AG09319 (cell line): Measurements from ENCODE around the gene TPCN1.

ENCODE experiments used
- DNase-seq: peaks from one replicate; pipeline ENCODE4 v3.0.0-alpha.2; 2010; ENCODE audit warnings: low read depth; ENCODE audit errors: extremely low read depth
- TF ChIP-seq, protein P1 (sequence below): IDR thresholded peaks from 2 replicates; pipeline ENCODE4 v1.5.1; 2011; ENCODE audit warnings: low read depth, mild to moderate bottlenecking, inconsistent platforms, low read length, moderate library complexity

TPCN1 gene

DNA sequence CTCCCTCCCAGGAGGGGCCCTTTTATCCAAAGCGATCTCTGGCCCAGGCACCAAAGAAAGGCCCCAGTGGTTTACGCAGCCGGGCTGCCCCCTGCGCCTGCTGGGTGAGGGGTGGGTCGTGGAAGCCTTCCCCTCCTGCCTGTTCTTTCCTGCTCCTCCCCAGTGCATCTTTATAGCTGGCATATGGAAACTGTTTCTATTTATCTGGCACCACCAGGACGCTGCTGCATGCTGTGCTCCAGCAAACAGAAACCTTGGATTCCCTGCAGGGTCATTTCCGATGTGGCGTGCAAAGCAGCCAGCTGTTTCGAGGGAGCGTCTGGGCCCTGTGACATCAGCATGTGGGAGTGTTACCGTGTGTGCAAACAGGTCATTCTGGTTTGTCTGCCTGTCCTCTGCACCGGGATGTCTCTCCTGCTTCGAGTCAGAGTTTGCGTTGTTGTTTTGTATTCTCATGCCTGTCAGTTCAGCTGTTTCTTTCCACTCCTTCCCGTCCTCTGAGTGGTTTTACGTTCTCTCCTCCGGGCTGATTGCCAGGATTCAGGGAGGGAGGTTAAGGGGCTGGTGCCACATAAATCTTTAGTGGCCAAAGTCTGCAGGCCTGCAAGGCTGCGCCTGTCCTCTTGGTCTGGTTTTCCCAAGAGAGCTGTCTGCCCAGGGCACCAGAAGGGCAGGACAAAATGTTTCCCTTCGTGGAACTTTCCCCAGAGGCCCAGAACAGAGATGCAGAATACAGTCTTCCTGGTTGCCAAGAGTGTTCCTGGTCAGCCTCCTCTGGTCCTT lies 24.6 kb downstream of the TPCN1 start:
- peak; percentile 69 for DNase-seq
- TF ChIP-seq, protein P1, sequence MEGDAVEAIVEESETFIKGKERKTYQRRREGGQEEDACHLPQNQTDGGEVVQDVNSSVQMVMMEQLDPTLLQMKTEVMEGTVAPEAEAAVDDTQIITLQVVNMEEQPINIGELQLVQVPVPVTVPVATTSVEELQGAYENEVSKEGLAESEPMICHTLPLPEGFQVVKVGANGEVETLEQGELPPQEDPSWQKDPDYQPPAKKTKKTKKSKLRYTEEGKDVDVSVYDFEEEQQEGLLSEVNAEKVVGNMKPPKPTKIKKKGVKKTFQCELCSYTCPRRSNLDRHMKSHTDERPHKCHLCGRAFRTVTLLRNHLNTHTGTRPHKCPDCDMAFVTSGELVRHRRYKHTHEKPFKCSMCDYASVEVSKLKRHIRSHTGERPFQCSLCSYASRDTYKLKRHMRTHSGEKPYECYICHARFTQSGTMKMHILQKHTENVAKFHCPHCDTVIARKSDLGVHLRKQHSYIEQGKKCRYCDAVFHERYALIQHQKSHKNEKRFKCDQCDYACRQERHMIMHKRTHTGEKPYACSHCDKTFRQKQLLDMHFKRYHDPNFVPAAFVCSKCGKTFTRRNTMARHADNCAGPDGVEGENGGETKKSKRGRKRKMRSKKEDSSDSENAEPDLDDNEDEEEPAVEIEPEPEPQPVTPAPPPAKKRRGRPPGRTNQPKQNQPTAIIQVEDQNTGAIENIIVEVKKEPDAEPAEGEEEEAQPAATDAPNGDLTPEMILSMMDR: no peak

DNA sequence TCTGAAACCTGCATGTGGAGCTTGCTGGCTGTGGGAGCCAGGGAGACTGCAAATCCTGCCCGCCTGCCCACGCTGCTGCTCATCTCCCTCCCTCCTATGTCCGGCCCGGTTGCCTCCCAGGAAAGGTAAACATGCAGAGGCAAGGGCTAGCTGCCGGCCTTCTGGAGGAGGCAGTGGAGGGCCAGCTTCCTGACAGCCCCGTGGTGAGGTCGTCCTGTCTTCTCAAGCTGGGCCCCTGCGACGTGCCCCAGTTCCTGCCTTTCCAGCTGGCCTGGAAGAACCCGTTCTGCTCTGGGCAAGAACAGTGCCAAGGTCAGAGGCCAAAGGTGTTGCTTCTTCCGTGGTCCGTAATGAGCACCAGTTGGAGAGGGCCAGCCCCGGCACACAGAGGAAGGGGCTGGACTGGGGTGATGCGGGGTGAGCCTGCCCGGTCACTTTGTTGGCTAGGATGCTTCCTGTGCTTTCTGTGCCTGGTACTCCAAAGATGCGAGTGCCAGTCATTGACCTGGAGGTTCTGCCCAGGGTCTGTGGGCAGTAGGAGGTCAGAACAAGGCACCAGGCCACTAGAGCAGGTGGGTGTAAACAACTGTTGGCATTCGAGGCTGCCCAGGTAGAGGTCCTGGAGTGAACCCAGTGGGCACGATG lies 25.3 kb downstream of the TPCN1 start:
- no peak for DNase-seq
- TF ChIP-seq, protein P1: no peak

DNA sequence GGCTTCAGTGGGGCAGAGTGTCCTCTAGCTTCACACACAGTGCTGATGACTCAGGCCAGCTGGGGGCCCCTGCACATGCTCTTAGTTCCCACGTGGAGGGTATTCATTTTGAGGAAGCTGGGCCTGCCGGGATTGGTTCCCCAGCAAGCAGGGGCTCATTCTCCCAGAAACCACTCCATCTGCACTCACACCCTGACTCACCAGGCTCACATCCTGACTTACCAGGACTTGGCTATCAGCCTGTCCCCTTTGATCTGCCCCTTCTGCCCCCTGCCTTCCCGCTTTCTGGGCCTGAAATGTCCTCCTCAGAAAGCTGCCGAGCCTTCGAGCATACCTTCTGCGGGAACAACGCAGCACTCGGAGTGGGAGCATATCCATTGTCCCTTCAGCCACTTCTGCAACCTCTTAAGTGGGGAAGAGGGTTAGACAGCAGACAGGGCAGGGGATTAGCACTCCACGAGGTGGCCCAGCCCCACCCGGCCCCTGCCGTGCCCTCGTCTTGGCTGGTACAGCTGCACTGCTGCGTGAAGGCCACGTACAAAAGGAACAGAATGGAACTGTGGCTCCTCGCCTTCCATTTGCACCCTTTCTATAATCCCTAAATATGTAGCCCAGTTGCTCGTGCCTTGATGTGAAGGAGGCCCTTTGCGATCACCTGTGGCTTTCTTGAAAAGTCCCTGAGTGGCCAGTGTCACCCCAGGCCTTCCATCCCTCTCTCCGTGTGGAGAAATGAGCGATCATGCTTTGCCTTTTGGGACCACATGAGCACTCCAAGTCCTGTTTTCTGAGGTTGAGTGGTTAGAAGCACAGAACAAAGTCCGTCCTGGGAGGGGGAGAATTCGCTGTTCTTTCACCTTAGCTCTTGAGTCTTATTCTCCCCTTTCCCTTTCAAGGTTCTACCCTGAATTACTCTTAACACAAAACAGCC lies 26.1 kb downstream of the TPCN1 start:
- DNase-seq: no peak
- TF ChIP-seq, protein P1: no peak

DNA sequence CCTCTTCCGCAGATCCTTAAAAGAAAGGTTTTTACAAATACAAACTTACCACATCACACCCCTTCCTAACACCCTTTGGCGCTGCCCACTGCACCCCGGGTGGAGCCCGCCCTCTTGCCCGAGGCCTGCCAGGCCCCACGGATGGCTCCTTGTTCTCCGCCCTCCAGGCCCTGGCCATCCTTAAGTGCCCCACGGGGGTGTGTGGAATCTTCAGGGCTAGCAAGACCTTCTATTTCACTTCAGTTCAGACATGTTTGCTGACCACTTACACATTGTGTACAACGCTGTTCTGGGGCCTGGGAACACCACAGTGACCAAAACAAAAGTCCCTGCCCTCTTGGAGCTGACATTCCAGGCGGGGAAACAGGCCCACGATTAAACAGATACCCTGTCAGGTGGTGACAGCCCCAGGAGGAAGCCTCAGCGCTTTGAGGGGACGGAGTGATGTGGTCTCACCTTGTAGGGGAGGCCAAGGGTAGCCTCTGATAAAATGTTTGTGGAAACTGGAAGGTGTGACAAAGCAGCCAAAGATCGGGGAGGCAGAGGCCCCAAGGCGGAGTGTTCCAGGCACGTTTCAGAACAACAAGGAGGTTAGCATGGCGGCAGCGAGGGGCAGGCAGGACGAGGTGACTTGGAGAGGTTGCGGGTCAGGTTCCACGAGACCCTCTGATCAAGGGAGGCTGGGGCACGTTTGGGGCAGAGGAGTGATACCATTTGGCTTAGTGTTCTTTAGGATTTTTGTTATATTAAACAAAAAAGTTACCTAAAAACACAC lies 27.0 kb downstream of the TPCN1 start:
- TF ChIP-seq, protein P1: no peak
- no peak for DNase-seq

DNA sequence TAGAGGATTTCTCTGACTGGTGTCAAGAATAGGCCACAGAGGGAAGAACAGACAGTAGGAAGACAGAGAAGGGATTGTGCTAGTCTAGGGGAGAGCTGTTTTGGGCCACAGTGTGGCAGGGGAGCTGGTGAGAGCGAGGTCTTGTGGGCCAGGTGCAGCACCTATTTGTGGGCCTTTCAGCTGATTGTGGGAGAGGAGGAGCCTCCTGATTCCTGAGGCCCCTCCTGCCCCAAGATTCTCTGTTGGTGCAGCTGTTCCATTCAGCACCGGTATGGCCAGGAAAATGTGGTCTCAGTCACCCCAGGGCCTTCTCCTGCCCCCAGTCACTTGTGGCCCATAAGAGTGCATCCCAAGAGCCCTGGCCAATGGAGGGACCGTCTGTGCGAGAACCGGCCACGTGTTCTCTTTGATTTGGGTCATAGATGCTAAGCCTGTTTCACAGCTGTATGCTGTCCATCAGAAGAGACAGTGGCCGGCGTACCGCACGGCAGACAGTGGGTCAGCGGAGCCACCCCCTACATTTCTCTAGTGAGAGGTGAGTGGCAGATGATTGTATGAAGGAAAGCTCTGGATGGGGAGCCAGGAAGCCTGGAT lies 27.7 kb downstream of the TPCN1 start:
- TF ChIP-seq, protein P1: no peak
- DNase-seq: no peak

DNA sequence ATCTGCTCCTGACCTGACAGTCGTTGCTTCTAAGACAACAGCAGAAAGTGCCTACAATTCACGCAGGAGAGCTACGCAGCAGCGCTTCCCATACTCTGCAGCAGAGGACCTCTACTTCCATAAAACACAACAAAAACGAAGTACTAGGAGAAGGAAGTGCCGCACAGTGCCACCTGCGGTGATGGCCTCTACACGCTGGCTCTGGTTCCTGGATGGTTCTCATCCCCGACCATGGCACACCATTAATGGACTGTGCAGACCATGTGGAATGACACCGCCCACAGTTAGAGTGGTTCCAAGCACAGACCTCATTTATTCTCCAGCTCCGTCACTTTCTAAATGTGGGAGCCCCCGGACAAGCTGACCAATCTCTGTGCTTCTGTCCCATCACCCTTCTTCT lies 28.3 kb downstream of the TPCN1 start:
- TF ChIP-seq, protein P1: no peak
- no peak for DNase-seq
